Activated T-cell treated with anti-CD3 and anti-CD28 coated beads, Interleukin-2, amount 50 U/mL, for 72 hours (primary cell): ENCODE measurements around the gene ABCF3. TPM values are rescaled to one million over a fixed set of nuclear protein-coding genes. Genes with fewer than 3 reads are reported as not detected.
A peak's percentile ranks its signal among the peaks of the same experiment; 100 is the strongest.

Experiments
- ATAC-seq, 2 donors: fragments of 150-1000 bp; cut with Tn5 transposase; replicated peaks in 1 of 2; 2 replicates each; pipeline ENCODE4 v1.10.0; 2021; ENCODE audit warnings: moderate library complexity in 2 of 2, mild to moderate bottlenecking in 1 of 2
- DNase-seq, 2 donors: peaks; one replicate each; pipeline ENCODE4 v3.0.0; 2021 to 2022; ENCODE audit warnings: mixed read lengths in 1 of 2
- H3K27ac Mint-ChIP-seq: one replicate; pipeline ENCODE4 v1.8.0; 2022; ENCODE audit warnings: mild to moderate bottlenecking, moderate library complexity, mixed read lengths
- H3K27me3 Mint-ChIP-seq: one replicate; pipeline ENCODE4 v1.8.0; 2022; ENCODE audit warnings: low read depth, mixed read lengths
- H3K36me3 Mint-ChIP-seq, 2 donors: one replicate each; pipeline ENCODE4 v1.8.0; 2022; ENCODE audit warnings: mixed read lengths in 2 of 2, mild to moderate bottlenecking in 1 of 2; ENCODE audit not compliant: insufficient read depth in 2 of 2
- H3K4me1 Mint-ChIP-seq: one replicate; pipeline ENCODE4 v1.8.0; 2022; ENCODE audit warnings: low read depth, mixed read lengths
- H3K4me3 Mint-ChIP-seq, 2 donors: one replicate each; pipeline ENCODE4 v1.8.0; 2022; ENCODE audit warnings: mild to moderate bottlenecking in 2 of 2, mixed read lengths in 2 of 2, moderate library complexity in 2 of 2
- H3K9me3 Mint-ChIP-seq, 2 donors: one replicate each; pipeline ENCODE4 v1.8.0; 2022; ENCODE audit warnings: mixed read lengths in 2 of 2
- total RNA-seq, 2 donors: library from RNA; stranded (reverse); gene quantifications; one replicate each; pipeline ENCODE4 v1.2.3, GENCODE V29; 2022

Gene ABCF3
- total RNA-seq, 2 donors from 2014 or later = 70.8 to 71.6 TPM

- H3K36me3 Mint-ChIP-seq = peaks cover 4 to 11% of the 10 kb centered on the region in 2 donors
- ATAC-seq (no peak), DNase-seq (no peak)
- H3K27me3 Mint-ChIP-seq = no peaks in the 10 kb centered on the region
- no peaks in the 10 kb centered on the region for H3K9me3 Mint-ChIP-seq
- H3K4me1 Mint-ChIP-seq = peaks cover 31% of the 10 kb centered on the region
- no peak overlapping the region for H3K4me3 Mint-ChIP-seq
- H3K27ac Mint-ChIP-seq = no peak overlapping the region
Measured at GRCh38 chr3:184171562-184171961, 14.4 kb upstream of the ABCF3 start.

- peaks cover 39% of the 10 kb centered on the region for H3K4me1 Mint-ChIP-seq
- ATAC-seq (no peak), DNase-seq (no peak)
- no peaks in the 10 kb centered on the region for H3K9me3 Mint-ChIP-seq
- H3K4me3 Mint-ChIP-seq = no peak overlapping the region
- H3K27ac Mint-ChIP-seq = no peak overlapping the region
- peaks cover 4 to 11% of the 10 kb centered on the region in 2 donors for H3K36me3 Mint-ChIP-seq
- H3K27me3 Mint-ChIP-seq = no peaks in the 10 kb centered on the region
Measured at GRCh38 chr3:184172681-184173373, 13.2 kb upstream of the ABCF3 start.

- ATAC-seq (no peak), DNase-seq (no peak)
- Mint-ChIP-seq H3K4me1 (peaks cover 43% of the 10 kb centered on the region), H3K36me3 (peaks cover 7 to 12% of the 10 kb centered on the region in 2 donors), H3K4me3 (no peak overlapping the region), H3K9me3 (no peaks in the 10 kb centered on the region), H3K27me3 (no peaks in the 10 kb centered on the region), H3K27ac (no peak overlapping the region)
Measured at GRCh38 chr3:184173374-184173722, 12.7 kb upstream of the ABCF3 start.

- ATAC-seq (peak; percentile 3 to 5), DNase-seq (no peak)
- Mint-ChIP-seq H3K27ac (peak overlapping the region; percentile 74), H3K4me3 (peak overlapping the region; percentile 88 to 96), H3K9me3 (no peaks in the 10 kb centered on the region), H3K27me3 (no peaks in the 10 kb centered on the region), H3K36me3 (peaks cover 10 to 12% of the 10 kb centered on the region in 2 donors), H3K4me1 (peaks cover 43% of the 10 kb centered on the region)
Measured at GRCh38 chr3:184174284-184174645, 11.7 kb upstream of the ABCF3 start.

GRCh38 chr3:184174646-184175492 is 11.1 kb upstream of the ABCF3 start, which contains the start of gene AP2M1:
TSS of gene AP2M1 (plus strand) at chr3:184174855. CDS start at chr3:184176994, 2,139 bp downstream.
- peak within 1 kb of the TSS; percentile 93 for H3K27ac Mint-ChIP-seq
- H3K36me3 Mint-ChIP-seq = peaks cover 10 to 12% of the 10 kb centered on the region in 2 donors
- no peaks in the 10 kb centered on the region for H3K9me3 Mint-ChIP-seq
- H3K4me3 Mint-ChIP-seq = peak within 1 kb of the TSS; percentile 88 to 96
- H3K27me3 Mint-ChIP-seq = no peaks in the 10 kb centered on the region
- DNase-seq (peak; percentile 97 to 99), ATAC-seq (peak; percentile 95 to 96)
- peaks cover 43% of the 10 kb centered on the region for H3K4me1 Mint-ChIP-seq

- Mint-ChIP-seq H3K36me3 (peaks cover 10 to 12% of the 10 kb centered on the region in 2 donors), H3K27me3 (no peaks in the 10 kb centered on the region), H3K27ac (peak overlapping the region; percentile 93), H3K4me1 (peaks cover 43% of the 10 kb centered on the region), H3K9me3 (no peaks in the 10 kb centered on the region), H3K4me3 (peak overlapping the region; percentile 88 to 96)
- ATAC-seq = no peak
- no peak for DNase-seq
Measured at GRCh38 chr3:184175506-184175905, 10.5 kb upstream of the ABCF3 start.

GRCh38 chr3:184175981-184176376 is 10.0 kb upstream of the ABCF3 start:
- no peak for DNase-seq
- H3K27me3 Mint-ChIP-seq = no peaks in the 10 kb centered on the region
- H3K27ac Mint-ChIP-seq = peak overlapping the region; percentile 93
- H3K36me3 Mint-ChIP-seq = peaks cover 11 to 12% of the 10 kb centered on the region in 2 donors
- no peaks in the 10 kb centered on the region for H3K9me3 Mint-ChIP-seq
- H3K4me3 Mint-ChIP-seq = peak overlapping the region; percentile 88 to 96
- peaks cover 42% of the 10 kb centered on the region for H3K4me1 Mint-ChIP-seq
- ATAC-seq = no peak

- Mint-ChIP-seq H3K36me3 (peaks cover 6 to 12% of the 10 kb centered on the region in 2 donors), H3K27me3 (no peaks in the 10 kb centered on the region), H3K4me3 (peak overlapping the region; percentile 88 to 96), H3K9me3 (no peaks in the 10 kb centered on the region), H3K4me1 (peaks cover 35% of the 10 kb centered on the region), H3K27ac (no peak overlapping the region)
- ATAC-seq (no peak), DNase-seq (no peak)
Measured at GRCh38 chr3:184176377-184177330, 9.3 kb upstream of the ABCF3 start.

GRCh38 chr3:184177331-184177731 is 8.7 kb upstream of the ABCF3 start:
- ATAC-seq = no peak
- Mint-ChIP-seq H3K9me3 (no peaks in the 10 kb centered on the region), H3K36me3 (peaks cover 3 to 14% of the 10 kb centered on the region in 2 donors), H3K4me1 (peaks cover 30% of the 10 kb centered on the region), H3K27me3 (no peaks in the 10 kb centered on the region), H3K4me3 (no peak overlapping the region), H3K27ac (no peak overlapping the region)
- DNase-seq = no peak

GRCh38 chr3:184177767-184178306 is 8.2 kb upstream of the ABCF3 start:
- DNase-seq = no peak
- Mint-ChIP-seq H3K4me3 (peak overlapping the region in 1 of 2 donors; percentile 16), H3K27ac (no peak overlapping the region), H3K36me3 (peaks cover 3 to 14% of the 10 kb centered on the region in 2 donors), H3K9me3 (no peaks in the 10 kb centered on the region), H3K4me1 (peaks cover 30% of the 10 kb centered on the region), H3K27me3 (no peaks in the 10 kb centered on the region)
- no peak for ATAC-seq

- no peaks in the 10 kb centered on the region for H3K9me3 Mint-ChIP-seq
- no peak overlapping the region for H3K4me3 Mint-ChIP-seq
- H3K27me3 Mint-ChIP-seq = no peaks in the 10 kb centered on the region
- H3K4me1 Mint-ChIP-seq = peaks cover 30% of the 10 kb centered on the region
- peaks cover 3 to 14% of the 10 kb centered on the region in 2 donors for H3K36me3 Mint-ChIP-seq
- ATAC-seq = no peak
- no peak for DNase-seq
- H3K27ac Mint-ChIP-seq = no peak overlapping the region
Measured at GRCh38 chr3:184178521-184179138, 7.4 kb upstream of the ABCF3 start.

GRCh38 chr3:184180165-184180564 is 5.8 kb upstream of the ABCF3 start:
- Mint-ChIP-seq H3K36me3 (peaks cover 5 to 16% of the 10 kb centered on the region in 2 donors), H3K27ac (no peak overlapping the region), H3K4me1 (peaks cover 27% of the 10 kb centered on the region), H3K9me3 (no peaks in the 10 kb centered on the region), H3K4me3 (no peak overlapping the region), H3K27me3 (no peaks in the 10 kb centered on the region)
- DNase-seq (no peak), ATAC-seq (no peak)
